ENCODE data around the gene DDX42.

The DDX42 gene

DNA sequence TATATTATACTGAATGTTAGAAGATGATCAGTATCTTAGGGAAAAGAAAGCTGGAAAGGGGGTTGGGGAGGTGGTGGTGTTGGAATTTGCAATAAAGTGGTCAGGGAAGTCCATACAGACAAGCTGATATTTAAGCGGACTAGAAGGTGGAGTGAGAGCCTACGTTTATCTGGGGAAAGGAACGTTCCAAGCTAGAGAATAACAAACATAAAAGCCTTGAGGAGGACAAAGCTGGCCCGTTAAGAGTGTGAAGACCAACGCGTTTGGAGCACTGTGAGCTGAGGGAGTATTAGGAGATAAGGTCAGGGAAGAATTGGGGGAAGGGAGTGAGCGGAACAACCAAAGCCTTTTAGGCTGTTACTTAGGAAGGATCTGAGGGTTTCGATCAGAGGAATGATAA, 1.4 kb downstream of the DDX42 start:
- Histone ChIP-seq H3K9me2 (replicated peaks; ENCODE audit: insufficient read depth, low read length) (no peaks in the 10 kb centered on the region), H3K4me3 (ENCODE audit: low read length) (peak overlapping the region; percentile 93), H3K4me1 (ENCODE audit: low read length) (peaks cover 12% of the 10 kb centered on the region; the same call in 1 of the 2 replicates), H3K27me3 (replicated peaks; ENCODE audit: insufficient read depth, low read length) (no peaks in the 10 kb centered on the region), H3K79me2 (ENCODE audit: low read length) (peaks cover 92% of the 10 kb centered on the region), H3K9me3 (replicated peaks; ENCODE audit: insufficient read depth, low read length) (no peaks in the 10 kb centered on the region), H2AFZ (ENCODE audit: low read length) (no peak overlapping the region), H3F3A (ENCODE audit: insufficient read depth, low read length) (peaks cover 14% of the 10 kb centered on the region), H3K9ac (ENCODE audit: low read length) (peak overlapping the region; percentile 87; the same call in 1 of the 2 replicates), H3K4me2 (ENCODE audit: low read depth, low read length) (peak overlapping the region; percentile 61), H3K36me3 (replicated peaks; ENCODE audit: insufficient read depth, low read length) (peaks cover 3% of the 10 kb centered on the region; the same call in 1 of the 2 replicates), H3K27ac (ENCODE audit: low read length) (no peak overlapping the region), H4K20me1 (ENCODE audit: insufficient read depth, low read length) (peaks cover 10% of the 10 kb centered on the region)
- no peak for DNase-seq
- TF ChIP-seq EZH2phosphoT487 (IDR thresholded peaks at IDR 0.05; ENCODE audit: low read length) (no peak), EZH2 (optimal IDR thresholded peaks at IDR 0.05; ENCODE audit: low read depth, low read length) (no peak)
- TF ChIP-seq, protein P1, sequence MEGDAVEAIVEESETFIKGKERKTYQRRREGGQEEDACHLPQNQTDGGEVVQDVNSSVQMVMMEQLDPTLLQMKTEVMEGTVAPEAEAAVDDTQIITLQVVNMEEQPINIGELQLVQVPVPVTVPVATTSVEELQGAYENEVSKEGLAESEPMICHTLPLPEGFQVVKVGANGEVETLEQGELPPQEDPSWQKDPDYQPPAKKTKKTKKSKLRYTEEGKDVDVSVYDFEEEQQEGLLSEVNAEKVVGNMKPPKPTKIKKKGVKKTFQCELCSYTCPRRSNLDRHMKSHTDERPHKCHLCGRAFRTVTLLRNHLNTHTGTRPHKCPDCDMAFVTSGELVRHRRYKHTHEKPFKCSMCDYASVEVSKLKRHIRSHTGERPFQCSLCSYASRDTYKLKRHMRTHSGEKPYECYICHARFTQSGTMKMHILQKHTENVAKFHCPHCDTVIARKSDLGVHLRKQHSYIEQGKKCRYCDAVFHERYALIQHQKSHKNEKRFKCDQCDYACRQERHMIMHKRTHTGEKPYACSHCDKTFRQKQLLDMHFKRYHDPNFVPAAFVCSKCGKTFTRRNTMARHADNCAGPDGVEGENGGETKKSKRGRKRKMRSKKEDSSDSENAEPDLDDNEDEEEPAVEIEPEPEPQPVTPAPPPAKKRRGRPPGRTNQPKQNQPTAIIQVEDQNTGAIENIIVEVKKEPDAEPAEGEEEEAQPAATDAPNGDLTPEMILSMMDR (IDR thresholded peaks at IDR 0.05; ENCODE audit: low read length): no peak

DNA sequence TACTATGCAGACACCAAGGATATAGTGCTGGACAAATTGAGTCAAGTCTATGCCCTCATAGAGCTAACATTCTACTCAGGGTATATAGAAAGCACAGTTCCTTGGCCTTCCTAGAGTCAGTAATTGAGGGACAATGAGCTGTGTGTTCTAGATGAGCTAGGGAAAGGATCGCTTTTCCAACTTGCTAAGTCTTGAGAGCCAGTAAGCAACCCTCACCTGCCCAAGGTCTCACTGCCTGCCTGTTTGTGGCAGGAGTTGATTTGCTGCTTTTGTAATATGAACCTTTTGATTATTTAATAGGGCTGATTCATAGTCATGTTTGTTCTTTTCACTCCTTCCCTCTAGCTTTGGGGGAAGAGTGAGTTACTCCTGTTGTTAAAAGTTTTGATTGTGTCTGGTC, 6.5 kb downstream of the DDX42 start:
- H3K27ac ChIP-seq (ENCODE audit: low read length): no peak overlapping the region
- no peaks in the 10 kb centered on the region for H3K27me3 ChIP-seq (replicated peaks; ENCODE audit: insufficient read depth, low read length)
- H3K9me3 ChIP-seq (replicated peaks; ENCODE audit: insufficient read depth, low read length): no peaks in the 10 kb centered on the region
- H2AFZ ChIP-seq (ENCODE audit: low read length): no peak overlapping the region
- peaks cover 8% of the 10 kb centered on the region; the same call in 1 of the 2 replicates for H3K4me1 ChIP-seq (ENCODE audit: low read length)
- H3K9me2 ChIP-seq (replicated peaks; ENCODE audit: insufficient read depth, low read length): no peaks in the 10 kb centered on the region
- TF ChIP-seq EZH2phosphoT487 (IDR thresholded peaks at IDR 0.05; ENCODE audit: low read length): no peak
- no peak for TF ChIP-seq EZH2 (optimal IDR thresholded peaks at IDR 0.05; ENCODE audit: low read depth, low read length)
- H3K9ac ChIP-seq (ENCODE audit: low read length): no peak overlapping the region
- H4K20me1 ChIP-seq (ENCODE audit: insufficient read depth, low read length): peaks cover 35% of the 10 kb centered on the region
- no peak overlapping the region for H3K4me2 ChIP-seq (ENCODE audit: low read depth, low read length)
- no peak for DNase-seq
- no peaks in the 10 kb centered on the region for H3F3A ChIP-seq (ENCODE audit: insufficient read depth, low read length)
- peaks cover 99% of the 10 kb centered on the region for H3K79me2 ChIP-seq (ENCODE audit: low read length)
- H3K36me3 ChIP-seq (replicated peaks; ENCODE audit: insufficient read depth, low read length): peaks cover 3% of the 10 kb centered on the region
- no peak overlapping the region for H3K4me3 ChIP-seq (ENCODE audit: low read length)

DNA sequence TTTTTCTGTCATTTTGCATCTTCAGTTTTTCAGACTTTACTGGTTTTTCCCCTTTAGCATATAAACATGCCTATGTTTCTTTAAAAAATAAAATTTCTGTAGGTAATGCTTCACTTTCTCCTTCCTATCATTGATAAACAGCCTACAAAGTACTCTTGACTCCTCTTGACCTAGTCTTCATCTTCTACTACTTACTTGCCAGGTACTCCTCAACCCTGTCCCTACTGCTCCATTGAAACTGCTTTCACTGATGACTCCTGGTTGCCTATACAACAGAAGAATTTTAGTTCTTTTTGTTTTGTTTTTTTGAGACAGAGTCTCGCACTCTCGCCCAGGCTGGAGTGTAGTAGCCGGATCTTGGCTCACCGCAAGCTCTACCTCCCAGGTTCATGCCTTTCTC, 7.0 kb downstream of the DDX42 start:
- Histone ChIP-seq H4K20me1 (ENCODE audit: insufficient read depth, low read length) (peaks cover 35% of the 10 kb centered on the region), H3K27me3 (replicated peaks; ENCODE audit: insufficient read depth, low read length) (no peaks in the 10 kb centered on the region), H3K9ac (ENCODE audit: low read length) (no peak overlapping the region), H3K79me2 (ENCODE audit: low read length) (peaks cover 99% of the 10 kb centered on the region), H3F3A (ENCODE audit: insufficient read depth, low read length) (no peaks in the 10 kb centered on the region), H3K9me2 (replicated peaks; ENCODE audit: insufficient read depth, low read length) (no peaks in the 10 kb centered on the region), H3K36me3 (replicated peaks; ENCODE audit: insufficient read depth, low read length) (peaks cover 4% of the 10 kb centered on the region), H2AFZ (ENCODE audit: low read length) (no peak overlapping the region), H3K9me3 (replicated peaks; ENCODE audit: insufficient read depth, low read length) (no peaks in the 10 kb centered on the region), H3K4me3 (ENCODE audit: low read length) (no peak overlapping the region), H3K27ac (ENCODE audit: low read length) (no peak overlapping the region), H3K4me1 (ENCODE audit: low read length) (peaks cover 4% of the 10 kb centered on the region; the same call in 1 of the 2 replicates), H3K4me2 (ENCODE audit: low read depth, low read length) (no peak overlapping the region)
- DNase-seq: no peak
- no peak for TF ChIP-seq EZH2 (optimal IDR thresholded peaks at IDR 0.05; ENCODE audit: low read depth, low read length)
- TF ChIP-seq, protein P1 (IDR thresholded peaks at IDR 0.05; ENCODE audit: low read length): no peak

DNA sequence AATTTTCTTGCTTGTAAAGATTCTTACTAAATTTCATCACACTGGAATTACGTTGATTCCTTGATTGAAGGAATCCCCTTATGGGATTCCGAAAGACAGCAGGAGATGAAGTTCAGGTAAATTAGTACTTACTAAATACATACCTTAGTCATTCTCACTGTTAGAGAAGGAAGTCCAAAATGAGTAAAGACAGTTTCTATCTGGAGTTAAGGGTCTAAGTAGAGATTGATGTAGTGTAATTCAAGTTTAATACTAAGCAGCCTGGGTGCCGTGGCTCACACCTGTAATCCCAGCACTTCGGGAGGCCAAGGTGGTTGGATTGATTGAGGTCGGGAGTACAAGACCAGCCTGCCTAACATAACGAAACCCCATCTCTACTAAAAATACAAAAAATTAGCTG, 9.6 kb downstream of the DDX42 start:
- Histone ChIP-seq H3K4me3 (ENCODE audit: low read length) (no peak overlapping the region), H3K79me2 (ENCODE audit: low read length) (peaks cover 91% of the 10 kb centered on the region), H3K9me3 (replicated peaks; ENCODE audit: insufficient read depth, low read length) (no peaks in the 10 kb centered on the region), H3K27ac (ENCODE audit: low read length) (no peak overlapping the region), H4K20me1 (ENCODE audit: insufficient read depth, low read length) (peaks cover 31% of the 10 kb centered on the region), H3K36me3 (replicated peaks; ENCODE audit: insufficient read depth, low read length) (peaks cover 9% of the 10 kb centered on the region), H3K9ac (ENCODE audit: low read length) (no peak overlapping the region), H3K9me2 (replicated peaks; ENCODE audit: insufficient read depth, low read length) (no peaks in the 10 kb centered on the region), H3K27me3 (replicated peaks; ENCODE audit: insufficient read depth, low read length) (no peaks in the 10 kb centered on the region), H3F3A (ENCODE audit: insufficient read depth, low read length) (no peaks in the 10 kb centered on the region), H3K4me1 (ENCODE audit: low read length) (no peaks in the 10 kb centered on the region), H3K4me2 (ENCODE audit: low read depth, low read length) (no peak overlapping the region), H2AFZ (ENCODE audit: low read length) (no peak overlapping the region)
- no peak for DNase-seq
- TF ChIP-seq, protein P1 (IDR thresholded peaks at IDR 0.05; ENCODE audit: low read length): no peak
- TF ChIP-seq EZH2 (optimal IDR thresholded peaks at IDR 0.05; ENCODE audit: low read depth, low read length): no peak
- TF ChIP-seq EZH2phosphoT487 (IDR thresholded peaks at IDR 0.05; ENCODE audit: low read length): no peak

Data from MM.1S (cell line).